ENCODE data around the gene RUNDC3A.
"Not testable (repeated sequence)": the region's sequence is repeated elsewhere in the genome, so short reads cannot be mapped to it uniquely, and the experiment has no call there.

The RUNDC3A gene

DNA sequence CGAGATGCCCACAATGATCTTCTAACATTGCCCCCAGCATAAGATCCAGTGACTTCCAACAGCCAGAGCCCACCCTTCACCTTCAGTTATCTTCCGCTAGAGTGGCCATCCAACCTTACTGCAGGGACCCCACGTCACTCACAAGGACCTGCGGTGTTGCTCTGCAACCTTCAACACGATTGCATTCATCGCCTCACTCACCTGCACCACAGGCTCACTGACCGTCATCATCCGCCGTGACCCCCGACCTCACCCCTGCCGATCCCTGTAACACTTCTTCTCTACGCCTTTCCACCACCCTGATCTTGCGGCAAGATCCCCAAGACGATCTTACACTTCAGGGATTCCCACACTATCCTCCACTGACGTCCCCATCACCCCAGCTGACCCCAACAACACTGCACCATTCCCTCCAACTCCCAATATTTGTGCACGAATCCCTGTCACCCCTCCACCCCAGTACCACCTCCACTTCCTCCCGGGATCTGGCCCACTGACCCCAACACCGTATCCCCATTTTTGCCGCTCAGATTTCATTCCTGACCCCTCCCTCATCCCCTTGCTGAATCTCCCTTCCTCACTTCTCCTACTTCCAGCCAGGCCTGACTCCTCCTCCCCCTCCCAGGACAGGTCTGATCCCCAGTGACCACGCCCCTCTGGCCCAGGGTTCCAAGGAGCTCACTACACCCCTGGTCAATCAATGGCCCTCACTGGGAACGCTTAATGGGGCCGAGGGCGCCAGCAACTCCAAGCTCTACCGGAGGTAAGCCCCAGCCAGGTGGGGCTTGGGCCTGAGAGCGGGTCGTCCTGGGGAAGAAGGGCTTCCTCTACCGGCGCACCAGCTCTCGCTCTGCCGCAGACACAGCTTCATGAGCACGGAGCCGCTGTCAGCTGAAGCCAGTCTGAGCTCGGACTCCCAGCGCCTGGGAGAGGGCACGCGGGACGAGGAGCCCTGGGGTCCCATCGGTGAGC lies 7.6 kb downstream of the RUNDC3A start:
- intact Hi-C loops (cut with DNase I): no loop called here
- no peak for DNase-seq

DNA sequence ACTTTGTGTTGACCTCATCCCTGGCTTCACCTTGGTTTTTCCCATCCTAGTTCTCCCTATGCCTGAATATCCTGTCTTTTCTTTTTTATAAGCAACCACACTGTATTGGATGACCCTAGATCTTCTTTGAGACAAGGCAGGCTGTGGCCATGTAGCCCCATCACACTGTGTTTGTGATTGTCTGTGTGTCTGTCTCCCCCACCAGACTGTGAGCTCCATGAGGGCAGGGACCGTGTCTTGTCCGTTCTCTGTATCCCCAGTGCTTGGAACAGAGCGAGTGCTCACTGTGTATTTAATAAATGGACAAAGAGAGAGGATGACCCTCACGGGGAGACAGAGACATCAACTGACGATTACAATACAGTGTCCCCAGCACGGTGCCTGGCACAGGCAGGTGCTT lies 9.1 kb downstream of the RUNDC3A start:
- peak in 1 of 10 donors; percentile 16 for DNase-seq
- intact Hi-C loops (cut with DNase I): no loop called here

DNA sequence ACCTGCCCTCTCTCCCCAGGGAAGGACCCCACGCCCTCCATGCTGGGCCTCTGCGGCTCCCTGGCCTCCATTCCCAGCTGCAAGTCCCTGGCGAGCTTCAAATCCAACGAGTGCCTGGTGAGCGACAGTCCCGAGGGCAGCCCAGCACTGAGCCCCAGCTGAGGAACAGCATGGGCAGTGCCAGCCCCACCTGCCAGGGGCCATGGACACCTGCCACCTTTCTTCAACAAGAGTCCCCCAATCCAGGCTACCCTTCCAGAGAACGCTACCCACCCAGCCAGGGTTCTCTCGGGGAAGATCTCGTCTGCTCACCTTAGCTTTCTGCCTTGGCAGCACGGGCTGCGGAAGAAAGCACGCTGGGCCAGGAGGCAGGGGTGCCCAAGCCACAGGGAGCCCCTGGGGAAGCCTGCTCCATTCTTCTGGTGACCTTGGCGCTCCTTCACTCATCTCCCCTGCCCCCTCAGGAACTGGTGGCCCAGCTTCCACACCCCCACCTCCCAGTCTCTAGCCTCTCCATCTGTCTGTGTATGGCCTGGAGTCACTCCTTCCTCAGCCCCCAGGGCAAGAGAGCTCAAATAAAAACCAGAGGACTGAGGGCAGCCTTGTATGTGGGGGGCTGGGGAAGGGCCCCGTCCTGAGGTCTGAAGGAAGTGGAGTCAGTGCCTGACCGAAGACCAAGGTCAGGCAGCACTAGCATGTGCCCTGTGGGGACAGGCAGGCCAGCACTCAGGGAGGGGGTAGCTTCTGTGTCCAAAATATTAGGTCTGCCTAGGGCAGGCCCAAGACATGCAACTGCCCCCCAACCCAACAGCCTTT lies 9.9 kb downstream of the RUNDC3A start:
- intact Hi-C loops (cut with DNase I): no loop called here

DNA sequence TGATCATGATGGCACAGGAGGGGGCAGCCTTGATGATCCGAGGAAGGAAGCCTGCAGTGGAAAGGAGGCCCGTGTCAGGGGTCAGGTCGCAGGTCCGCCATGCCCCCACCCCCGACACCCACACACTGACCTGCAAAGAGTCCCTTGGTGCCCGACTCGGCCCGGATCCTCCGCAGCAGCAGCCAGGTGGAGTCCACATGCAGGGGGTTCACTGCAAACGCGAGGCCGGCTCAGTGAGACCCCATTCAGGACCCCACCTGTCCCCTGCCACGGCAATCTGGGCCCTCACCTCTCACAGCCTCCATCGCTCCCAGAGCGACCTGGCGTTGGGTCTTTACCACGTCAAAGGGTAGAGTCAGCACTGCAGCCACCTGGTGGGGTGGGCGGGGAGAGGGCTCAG lies 11.7 kb downstream of the RUNDC3A start:
- no peak for DNase-seq
- intact Hi-C loops (cut with DNase I): loop anchor here (10.0 kb wide), 1 partner anchor 195 kb away; the partner anchor contains the start of gene HDAC5

More for the DNA sequence above, 9.9 kb downstream of the RUNDC3A start:
- peak in 1 of 10 donors; percentile 79 for DNase-seq

DNA sequence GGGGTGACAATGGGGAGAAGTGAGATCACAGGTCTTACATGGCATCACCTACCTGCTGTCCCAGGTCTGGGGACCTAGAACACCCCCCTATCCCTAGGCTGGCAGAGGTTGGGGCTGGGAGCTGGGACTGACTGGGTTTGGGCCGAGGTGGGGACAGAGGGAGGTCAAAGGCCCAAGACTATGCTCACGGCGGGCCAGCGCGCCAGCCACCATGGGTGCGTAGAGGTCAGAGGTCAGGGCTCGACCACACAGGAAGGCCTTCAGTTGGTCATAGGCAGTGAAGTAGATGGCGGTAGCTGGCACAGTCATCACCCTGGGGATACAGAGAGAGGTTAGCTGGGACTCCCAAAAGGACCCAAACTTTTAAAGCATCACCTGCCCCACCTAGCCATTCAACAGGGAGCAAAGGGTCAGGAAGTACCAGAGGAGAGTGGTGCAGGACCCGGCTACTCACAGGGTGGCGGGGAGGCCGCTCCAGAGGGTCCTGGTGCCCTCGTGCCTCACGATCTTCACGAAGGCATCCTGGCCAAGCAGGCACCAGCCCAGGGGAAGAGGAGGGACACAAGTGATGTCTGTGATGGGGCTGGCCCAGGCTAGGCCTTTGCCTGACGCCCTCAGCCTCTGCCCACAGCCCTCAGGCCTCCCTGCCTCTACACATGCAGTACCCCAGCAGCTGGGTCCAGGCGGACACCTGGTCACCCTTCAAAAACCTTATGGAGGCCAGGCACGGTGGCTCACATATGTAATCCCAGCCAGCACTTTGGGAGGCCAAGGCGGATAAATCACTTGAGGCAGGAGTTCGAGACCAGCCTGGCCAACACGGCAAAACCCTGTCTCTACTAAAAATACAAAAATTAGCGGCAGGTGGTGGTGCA lies 13.1 kb downstream of the RUNDC3A start:
- intact Hi-C loops (cut with DNase I): loop anchor here (10.0 kb wide), 1 partner anchor 197 kb away; the partner anchor contains the start of gene HDAC5

DNA sequence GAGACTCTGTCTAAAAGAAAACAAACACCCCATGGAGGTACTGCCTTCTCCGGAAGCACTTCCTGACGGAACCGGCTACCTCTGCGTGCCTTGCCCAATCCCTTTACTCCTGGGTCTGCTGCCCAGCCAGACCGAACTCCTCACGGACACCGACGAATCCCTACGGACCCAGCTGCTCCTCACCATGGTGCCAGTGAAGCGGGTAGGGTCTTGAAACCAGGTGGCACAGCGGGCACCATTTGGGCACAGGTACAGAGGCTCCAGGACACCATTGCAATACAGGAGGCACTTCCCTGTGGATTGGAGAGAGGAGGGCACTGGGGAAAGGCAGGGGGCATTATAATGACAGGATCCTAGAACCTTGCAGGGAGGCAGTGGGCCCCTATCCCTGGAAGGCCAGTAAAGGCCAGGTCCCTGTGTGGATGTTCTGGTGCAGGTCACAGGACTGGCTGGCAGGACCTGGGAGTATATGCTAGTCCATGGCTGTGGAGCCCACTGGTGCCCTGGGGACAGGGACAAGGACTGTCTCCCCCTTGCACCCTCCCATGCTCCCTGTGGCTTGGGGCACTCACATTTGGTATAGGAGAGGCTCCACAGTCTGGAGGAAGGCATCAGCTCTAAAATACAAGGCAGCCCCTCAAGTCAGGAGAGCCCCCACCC lies 14.0 kb downstream of the RUNDC3A start:
- intact Hi-C loops (cut with DNase I): loop anchor here (10.0 kb wide), 1 partner anchor 198 kb away; the partner anchor contains the start of gene HDAC5
- peak in 1 of 10 donors; percentile 53 for DNase-seq

More for the DNA sequence above, 13.1 kb downstream of the RUNDC3A start:
- DNase-seq: peak in 1 of 10 donors; percentile 55

DNA sequence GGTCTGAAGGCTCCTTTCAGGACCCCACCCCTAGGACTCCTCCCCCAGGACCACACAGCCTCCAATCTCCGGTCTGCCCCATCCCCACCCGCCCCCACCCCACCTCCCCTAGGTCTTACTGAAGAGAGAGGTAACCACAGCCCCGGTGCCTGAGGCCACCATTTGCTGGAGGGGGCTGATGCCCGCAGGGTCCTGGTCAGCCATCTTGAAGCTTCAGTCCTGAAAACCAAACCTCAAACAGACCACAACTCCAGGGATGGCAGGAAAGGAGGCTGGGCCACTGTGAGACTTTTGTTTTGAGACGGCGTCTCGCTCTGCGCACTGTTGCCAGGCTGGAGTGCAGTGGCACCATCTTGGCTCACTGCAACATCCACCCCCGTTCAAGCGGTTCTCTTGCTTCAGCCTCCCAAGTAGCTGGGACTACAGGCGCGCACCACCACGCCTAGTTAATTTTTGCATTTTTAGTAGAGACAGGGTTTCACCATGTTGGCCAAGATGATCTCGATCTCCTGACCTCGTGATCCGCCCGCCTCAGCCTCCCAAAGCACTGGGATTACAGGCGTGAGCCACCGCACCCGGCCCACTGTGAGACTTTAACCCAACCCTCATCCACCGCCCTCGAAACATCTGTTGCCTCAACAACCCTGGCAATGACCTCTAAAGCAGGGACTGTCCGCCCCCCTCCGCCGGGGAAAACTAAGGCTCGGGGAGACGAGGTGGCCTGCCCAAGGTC lies 15.1 kb downstream of the RUNDC3A start:
- intact Hi-C loops (cut with DNase I): loop anchor here (10.0 kb wide), 1 partner anchor 199 kb away; the partner anchor contains the start of gene HDAC5
- peak in 1 of 10 donors; percentile 23 for DNase-seq

DNA sequence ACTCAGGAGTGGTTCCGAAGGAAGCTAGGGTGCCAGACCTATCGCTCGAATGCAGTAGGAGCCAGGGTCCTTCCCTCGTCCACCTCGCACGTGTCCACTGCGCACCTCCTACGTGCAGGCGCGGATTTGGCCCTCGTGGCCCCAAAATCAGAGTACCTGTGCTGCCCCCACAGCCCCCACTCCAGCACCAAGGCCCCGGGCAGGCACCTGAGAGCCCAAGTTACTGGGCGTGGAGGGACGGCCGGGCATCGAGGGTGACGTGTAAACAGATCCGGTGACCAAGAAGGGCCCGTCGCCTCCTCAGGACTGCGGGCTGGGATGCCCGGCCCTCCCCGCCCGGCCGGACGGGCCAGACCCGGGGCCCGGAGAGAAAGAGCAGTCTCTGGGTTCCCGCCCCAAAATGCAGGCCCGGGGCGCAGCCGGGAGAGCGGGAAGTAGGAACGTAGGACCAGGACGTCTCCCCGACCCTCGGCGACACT lies 15.7 kb downstream of the RUNDC3A start:
- DNase-seq: peak in 1 of 10 donors; percentile 77
- intact Hi-C loops (cut with DNase I): loop anchor here (10.0 kb wide), 1 partner anchor 199 kb away; the partner anchor contains the start of gene HDAC5

DNA sequence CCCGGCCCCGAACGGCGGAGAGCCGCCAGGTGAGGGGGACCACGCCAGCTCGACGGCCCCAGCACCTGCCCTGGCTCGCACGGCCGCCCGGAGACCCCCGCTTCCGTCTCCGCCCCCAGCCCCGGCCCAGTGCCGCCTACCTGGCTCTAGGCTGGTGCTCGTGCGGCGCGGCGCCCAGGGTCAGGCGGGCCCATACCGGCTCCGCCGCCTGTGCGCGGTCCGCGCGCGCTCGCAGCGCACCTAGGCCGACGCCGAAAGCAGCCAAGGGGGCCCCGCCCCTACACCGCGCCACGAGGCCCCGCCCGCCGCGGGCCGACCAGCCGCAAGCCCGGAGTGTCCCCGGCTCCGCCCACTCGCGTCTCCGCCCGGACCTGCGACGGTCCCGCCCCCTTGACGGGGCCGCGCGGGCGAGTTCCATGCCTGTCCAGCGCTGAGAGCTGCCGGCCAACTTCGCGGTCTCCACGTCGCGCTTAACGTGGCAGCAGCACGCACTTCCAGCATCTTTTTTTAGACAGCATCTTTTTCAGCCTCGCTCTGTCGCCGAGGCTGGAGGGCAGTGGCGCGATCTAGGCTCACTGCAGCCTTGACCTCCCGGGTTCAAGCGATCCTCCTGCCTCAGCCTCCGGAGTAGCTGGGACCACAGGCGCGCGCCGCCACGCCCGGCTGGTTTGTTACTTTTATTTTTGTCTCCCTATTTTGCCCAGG lies 16.3 kb downstream of the RUNDC3A start, which contains the start of gene SLC25A39:
Gene SLC25A39, minus strand, starts transcription at position 253 of the 705 bp plus-strand sequence. CDS start 1,261 bp downstream, outside the sequence.
- peak; percentile 91 to 99 (median 95) for DNase-seq
- intact Hi-C loops (cut with DNase I): loop anchor here (5.0 to 10.0 kb wide), 2 partner anchors 182 to 200 kb away; partner anchors contain the start of genes HDAC5 and HROB

DNA sequence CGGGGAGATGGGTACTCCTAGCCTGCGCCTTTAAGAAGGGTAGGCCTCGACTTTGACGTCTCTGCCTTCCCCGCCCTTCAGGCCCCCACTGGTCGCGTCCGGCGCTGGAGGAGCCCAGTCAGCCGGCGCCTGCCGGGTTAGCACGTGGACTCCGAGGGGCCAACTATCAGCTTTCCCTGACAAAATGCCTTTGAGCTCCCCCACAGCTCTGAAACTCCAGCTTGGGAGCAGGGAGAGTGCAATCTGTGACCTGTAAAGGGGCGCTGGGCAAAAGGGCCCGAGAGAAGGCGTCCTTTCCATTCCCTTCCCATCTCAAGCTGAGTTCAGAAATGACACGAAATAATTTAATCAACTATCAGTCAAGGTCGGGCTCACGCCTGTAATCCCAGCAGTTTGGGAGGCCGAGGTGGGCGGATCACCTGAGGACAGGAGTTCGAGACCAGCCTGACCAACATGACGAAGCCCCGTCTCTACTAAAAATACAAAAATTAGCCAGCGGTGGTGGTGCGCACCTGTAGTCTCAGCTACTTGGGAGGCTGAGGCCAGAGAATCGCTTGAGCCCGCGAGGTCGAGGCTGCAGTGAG lies 18.6 kb downstream of the RUNDC3A start:
- DNase-seq: peak; percentile 98 to 100 (median 100)
- intact Hi-C loops (cut with DNase I): loop anchor here (2.0 to 10.0 kb wide), 4 partner anchors 18 to 202 kb away; partner anchors contain the start of genes HDAC5, HROB, RUNDC3A and UBTF

DNA sequence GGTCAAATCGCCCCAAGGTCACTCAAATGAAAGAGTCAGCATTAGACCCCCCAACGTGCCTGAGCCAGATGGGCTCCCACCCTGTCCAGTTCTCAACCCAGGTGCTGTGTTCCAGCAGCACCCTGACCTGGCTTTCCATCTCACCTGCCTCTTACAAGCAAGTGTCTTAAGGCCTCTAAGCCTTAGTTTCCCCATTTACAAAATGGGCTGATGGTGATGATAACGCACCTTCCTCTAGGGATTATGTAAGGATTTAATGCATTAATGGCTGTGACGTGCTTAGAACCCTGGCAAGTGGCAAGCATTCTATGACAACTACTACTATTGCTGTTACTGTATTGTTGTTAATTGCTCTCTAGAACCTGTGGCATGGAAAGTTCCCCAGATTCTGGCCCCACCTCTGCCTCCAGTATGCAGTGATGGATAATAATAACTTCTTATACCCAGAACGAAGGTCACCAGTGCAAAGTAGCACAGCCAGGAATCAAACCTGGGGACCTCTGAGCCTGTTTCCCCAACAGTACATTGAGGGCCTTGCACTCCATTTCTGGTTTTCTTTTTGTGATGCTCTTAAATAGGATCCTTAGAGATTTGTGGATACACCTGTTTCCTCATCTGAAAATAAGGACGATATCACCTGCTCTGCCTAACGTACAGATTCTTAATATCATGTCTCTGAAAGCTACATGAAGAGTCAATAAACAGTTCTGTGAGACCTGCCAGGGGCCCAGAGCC lies 19.5 kb downstream of the RUNDC3A start:
- intact Hi-C loops (cut with DNase I): loop anchor here (2.0 to 10.0 kb wide), 4 partner anchors 19 to 203 kb away; partner anchors contain the start of genes HDAC5, HROB, RUNDC3A and UBTF
- DNase-seq: no peak

DNA sequence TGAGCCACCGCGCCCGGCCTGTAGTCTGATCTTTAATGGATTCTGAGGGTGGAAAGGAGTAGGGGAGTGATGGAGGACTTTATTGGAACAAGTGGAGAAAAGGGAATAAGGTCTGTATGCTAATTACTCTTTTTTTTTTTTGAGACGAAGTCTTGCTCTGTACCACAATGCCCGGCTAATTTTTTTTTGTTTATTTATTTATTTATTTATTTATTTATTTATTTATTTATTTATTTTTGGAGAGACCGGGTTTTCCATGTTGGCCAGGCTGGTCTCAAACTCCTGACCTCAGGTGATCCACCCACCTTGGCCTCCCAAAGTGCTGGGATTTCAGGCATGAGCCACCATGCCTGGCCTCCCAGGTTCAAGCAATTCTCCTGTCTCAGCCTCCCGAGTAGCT lies 21.1 kb downstream of the RUNDC3A start:
- not testable (repeated sequence) for DNase-seq
- intact Hi-C loops (cut with DNase I): loop anchor here (5.0 to 10.0 kb wide), 2 partner anchors 187 to 205 kb away; partner anchors contain the start of genes HDAC5 and HROB

DNA sequence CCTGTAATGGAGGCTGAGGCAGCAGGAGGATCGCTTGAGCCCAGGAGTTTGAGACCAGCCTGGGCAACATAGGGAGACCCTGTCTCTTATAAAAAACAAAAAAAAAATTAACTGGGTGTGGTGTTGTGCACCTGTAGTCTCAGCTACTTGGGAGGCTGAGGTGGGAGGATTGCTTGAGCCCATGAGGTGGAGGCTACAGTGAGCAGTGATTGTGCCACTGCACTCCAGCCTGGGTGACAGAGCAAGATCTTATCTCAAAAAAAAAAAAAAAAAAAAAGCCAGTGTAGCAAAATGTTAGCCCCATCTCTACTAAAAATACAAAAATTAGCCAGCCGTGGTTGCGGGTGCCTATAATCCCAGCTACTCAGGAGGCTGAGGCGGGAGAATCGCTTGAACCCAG lies 21.9 kb downstream of the RUNDC3A start:
- not testable (repeated sequence) for DNase-seq
- intact Hi-C loops (cut with DNase I): loop anchor here (2.0 kb wide), 1 partner anchor 119 kb away; no protein-coding TSS in a partner anchor

DNA sequence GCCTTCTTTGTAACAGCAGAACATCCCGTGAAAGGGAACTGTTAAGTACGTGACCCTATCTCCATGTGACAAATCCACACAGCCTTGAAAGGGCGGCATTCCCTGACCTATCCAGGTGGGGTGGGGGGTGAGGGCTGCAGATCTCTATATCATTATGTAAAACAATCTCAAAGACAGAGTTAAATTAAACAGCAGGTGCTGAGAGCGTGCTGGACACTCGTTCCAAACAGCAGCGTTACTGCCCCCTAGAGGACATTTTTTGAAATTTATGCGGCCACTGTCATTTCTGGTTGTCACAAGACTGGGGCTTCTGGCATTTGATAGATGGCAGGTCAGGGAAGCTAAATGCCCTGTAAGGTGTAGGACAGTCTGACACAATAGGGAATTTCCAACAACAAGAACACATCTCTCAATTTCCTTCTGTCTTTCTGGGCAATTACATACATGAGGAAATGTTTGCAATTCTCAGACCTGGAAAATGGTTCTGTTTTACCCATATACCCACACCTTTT lies 22.9 kb downstream of the RUNDC3A start:
- intact Hi-C loops (cut with DNase I): loop anchor here (2.0 kb wide), 1 partner anchor 121 kb away; no protein-coding TSS in a partner anchor
- DNase-seq: peak in 5 of 10 donors; percentile 62 to 85 (median 65)

DNA sequence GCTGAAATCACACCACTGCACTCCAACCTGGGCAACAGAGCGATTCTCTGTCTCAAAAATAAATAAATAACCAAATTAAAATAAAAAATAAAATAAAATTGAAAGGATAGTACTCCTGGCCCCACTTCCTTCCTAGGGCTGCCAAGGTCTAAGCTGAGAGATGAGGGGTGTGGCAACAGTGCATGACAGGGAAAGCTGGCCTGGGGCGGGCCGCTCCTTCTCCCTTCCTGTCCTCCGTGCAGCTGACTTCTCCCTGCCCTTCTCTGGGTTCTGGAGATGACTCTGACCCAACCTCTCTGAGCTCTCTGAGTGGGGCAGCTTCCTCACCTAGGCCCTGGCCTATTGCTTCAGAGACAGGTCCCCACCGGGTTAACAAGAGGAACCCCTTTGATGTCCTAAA lies 25.0 kb downstream of the RUNDC3A start:
- intact Hi-C loops (cut with DNase I): no loop called here
- DNase-seq: no peak

DNA sequence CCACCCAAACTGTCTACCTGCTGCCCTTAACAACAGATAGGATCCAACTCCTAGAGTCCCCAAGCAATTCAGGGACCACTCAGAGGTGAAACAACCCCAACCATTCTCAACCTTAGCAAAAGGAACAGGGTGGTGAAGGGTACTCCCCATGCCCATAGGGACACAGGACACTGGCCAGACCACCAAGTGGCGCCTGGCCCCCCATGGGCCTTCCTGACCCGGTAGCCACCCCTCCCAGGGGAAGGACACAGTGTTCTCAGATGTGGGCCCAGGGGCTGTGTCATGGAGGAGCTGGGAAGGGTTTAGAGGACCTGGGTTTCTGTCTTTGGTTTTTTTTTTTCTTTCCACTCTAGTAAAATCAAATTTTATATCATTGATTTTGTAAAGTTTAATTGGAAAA lies 25.9 kb downstream of the RUNDC3A start:
- no peak for DNase-seq
- intact Hi-C loops (cut with DNase I): no loop called here

All from posterior cingulate gyrus (tissue), 11 donors.